Right ventricle myocardium inferior (tissue), 1 donor: ENCODE results near the gene C4BPB. TPM values are rescaled to one million over a fixed set of nuclear protein-coding genes. Genes with fewer than 3 reads are reported as not detected.

Experiments used
- ATAC-seq: fragments of 200-7000 bp; cut with Tn5 transposase; one replicate; pipeline ENCODE4 v1.9.1; 2020; ENCODE audit warnings: mild to moderate bottlenecking, moderate library complexity
- DNase-seq: peaks from one replicate; pipeline ENCODE4 v3.0.0; 2021; ENCODE audit errors: missing footprints
- intact Hi-C: fragments of 100-400 bp; cut with DNase I; formaldehyde crosslinking; loops from one replicate; pipeline ENCODE4 v1.11.0; 2022
- total RNA-seq: library from RNA; stranded (reverse); fragmentation: NEBNext Ultra II Directional; extraction: Animal tissue kit (Norgen Biotek cat#: 25700); gene quantifications from one replicate; pipeline ENCODE4 v1.2.1, GENCODE V29; 2021
- donor health status: DM: no; HTN: yes; CAD: no; lungs with severe emphysema.

Gene C4BPB
- total RNA-seq, 1 donor from 2014 or later: not detected

- ATAC-seq: peak; percentile 81
- intact Hi-C loops: loop anchor here (1.0 to 10.0 kb wide), 2 partner anchors 27 to 143 kb away; no protein-coding TSS in a partner anchor
- no peak for DNase-seq
Observed at GRCh38 chr1:207077470-207078377, 10.9 kb upstream of the C4BPB start.

- ATAC-seq (no peak), DNase-seq (no peak)
- intact Hi-C loops: loop anchor here (10.0 kb wide), 1 partner anchor 144 kb away; no protein-coding TSS in a partner anchor
Observed at GRCh38 chr1:207078578-207079132, 10.0 kb upstream of the C4BPB start.

GRCh38 chr1:207079706-207080241, 8.9 kb upstream of the C4BPB start:
- intact Hi-C loops: loop anchor here (5.0 to 10.0 kb wide), 2 partner anchors 145 to 423 kb away; no protein-coding TSS in a partner anchor
- no peak for ATAC-seq
- no peak for DNase-seq

GRCh38 chr1:207081088-207081487, 7.6 kb upstream of the C4BPB start:
- ATAC-seq (no peak), DNase-seq (no peak)
- intact Hi-C loops: loop anchor here (5.0 kb wide), 1 partner anchor 421 kb away; no protein-coding TSS in a partner anchor

GRCh38 chr1:207081806-207082205, 6.9 kb upstream of the C4BPB start:
- ATAC-seq (no peak), DNase-seq (no peak)
- intact Hi-C loops: loop anchor here (5.0 kb wide), 1 partner anchor 420 kb away; no protein-coding TSS in a partner anchor

GRCh38 chr1:207084232-207084631, 4.4 kb upstream of the C4BPB start:
- ATAC-seq (no peak), DNase-seq (no peak)
- intact Hi-C loops: loop anchor here (2.0 to 5.0 kb wide), 2 partner anchors 321 to 418 kb away; no protein-coding TSS in a partner anchor

GRCh38 chr1:207084701-207085180, 3.9 kb upstream of the C4BPB start:
- ATAC-seq: no peak
- intact Hi-C loops: loop anchor here (2.0 to 5.0 kb wide), 2 partner anchors 320 to 418 kb away; no protein-coding TSS in a partner anchor
- no peak for DNase-seq

GRCh38 chr1:207085887-207086286, 2.8 kb upstream of the C4BPB start:
- ATAC-seq (no peak), DNase-seq (no peak)
- intact Hi-C loops: loop anchor here (2.0 kb wide), 1 partner anchor 319 kb away; no protein-coding TSS in a partner anchor

- intact Hi-C loops: no loop called here
- ATAC-seq (no peak), DNase-seq (no peak)
Observed at GRCh38 chr1:207088161-207088560, 499 bp upstream of the C4BPB start.

GRCh38 chr1:207089627-207090355, 1.1 kb downstream of the C4BPB start:
- DNase-seq (no peak), ATAC-seq (no peak)
- intact Hi-C loops: no loop called here

GRCh38 chr1:207091200-207091908, 2.7 kb downstream of the C4BPB start:
- ATAC-seq (no peak), DNase-seq (no peak)
- intact Hi-C loops: no loop called here

- intact Hi-C loops: no loop called here
- ATAC-seq (no peak), DNase-seq (no peak)
Observed at GRCh38 chr1:207093944-207094343, 5.3 kb downstream of the C4BPB start.

- DNase-seq (no peak), ATAC-seq (no peak)
- intact Hi-C loops: no loop called here
Observed at GRCh38 chr1:207097871-207098324, 9.2 kb downstream of the C4BPB start.

- ATAC-seq: no peak
- intact Hi-C loops: no loop called here
- no peak for DNase-seq
Observed at GRCh38 chr1:207101720-207102119, 13.1 kb downstream of the C4BPB start.

- DNase-seq: no peak
- ATAC-seq: no peak
- intact Hi-C loops: no loop called here
Observed at GRCh38 chr1:207102146-207102545, 13.5 kb downstream of the C4BPB start.

GRCh38 chr1:207102659-207103058, 14.0 kb downstream of the C4BPB start:
- intact Hi-C loops: no loop called here
- ATAC-seq: no peak

GRCh38 chr1:207103892-207104373, 15.3 kb downstream of the C4BPB start, which contains the start of gene C4BPA:
Gene C4BPA, plus strand, starts transcription at chr1:207104233. Its CDS starts 8,793 bp downstream, at chr1:207113026.
- intact Hi-C loops: no loop called here
- no peak for ATAC-seq
- no peak for DNase-seq

More at GRCh38 chr1:207102659-207103058, 14.0 kb downstream of the C4BPB start:
- no peak for DNase-seq

- DNase-seq: no peak
- intact Hi-C loops: no loop called here
- ATAC-seq: no peak
Observed at GRCh38 chr1:207109004-207109403, 20.3 kb downstream of the C4BPB start.
